HG03097 (cell line): ENCODE results near the gene PANK3.
"Not testable (repeated sequence)": the region's sequence is repeated elsewhere in the genome, so short reads cannot be mapped to it uniquely, and the experiment has no call there.

Experiments
- ATAC-seq: cut with Tn5 transposase; IDR thresholded peaks from one replicate; pipeline ENCODE4 v1.9.1; 2021; ENCODE audit not compliant: unreplicated experiment, low FRiP score

The PANK3 gene

GRCh38 chr5:168553377-168554130 lies 25.6 kb downstream of the PANK3 start:
- ATAC-seq = no peak

GRCh38 chr5:168552146-168552545 lies 27.0 kb downstream of the PANK3 start:
- ATAC-seq = no peak

GRCh38 chr5:168550656-168551055 lies 28.5 kb downstream of the PANK3 start:
- ATAC-seq = no peak

- ATAC-seq = no peak
Observed at GRCh38 chr5:168549554-168549953, 29.6 kb downstream of the PANK3 start.

GRCh38 chr5:168537176-168537575 lies 42.0 kb downstream of the PANK3 start:
- no peak for ATAC-seq

- ATAC-seq = not testable (repeated sequence)
Observed at GRCh38 chr5:168534351-168534750, 44.8 kb downstream of the PANK3 start.

- ATAC-seq = no peak
Observed at GRCh38 chr5:168531987-168532864, 46.9 kb downstream of the PANK3 start.

- ATAC-seq = no peak
Observed at GRCh38 chr5:168531191-168531590, 48.0 kb downstream of the PANK3 start.

GRCh38 chr5:168530621-168531150 lies 48.5 kb downstream of the PANK3 start:
- ATAC-seq = no peak

GRCh38 chr5:168529374-168530234 lies 49.6 kb downstream of the PANK3 start:
- no peak for ATAC-seq

GRCh38 chr5:168528521-168529373 lies 50.4 kb downstream of the PANK3 start, which contains the start of gene FBLL1:
Gene FBLL1 (plus strand): TSS chr5:168529305. CDS start chr5:168529505, 200 bp downstream.
- no peak for ATAC-seq

- ATAC-seq = no peak
Observed at GRCh38 chr5:168527756-168528295, 51.3 kb downstream of the PANK3 start.

GRCh38 chr5:168525856-168526255 lies 53.3 kb downstream of the PANK3 start:
- no peak for ATAC-seq

- ATAC-seq = no peak
Observed at GRCh38 chr5:168513861-168514428, 65.2 kb downstream of the PANK3 start.

GRCh38 chr5:168502563-168503237 lies 76.5 kb downstream of the PANK3 start:
- no peak for ATAC-seq
